Measurements from ENCODE around the gene XYLT2. TPM values are rescaled to one million over a fixed set of nuclear protein-coding genes. Genes with fewer than 3 reads are reported as not detected.

Gene XYLT2
- total and polyA plus RNA-seq, 2 of the 8 experiments (the other 6 are each of a cell fraction or from before 2014, with no cell fraction given) = 28.0 to 29.9 TPM

GRCh38 chr17:50355701-50356341 lies 9.9 kb downstream of the XYLT2 start:
- Histone ChIP-seq H3K36me3 (ENCODE audit: control insufficient read depth in 2 of 4, insufficient read depth in 4 of 4, low read length in 3 of 4) (peaks cover 14 to 54% (median 33%) of the 10 kb centered on the region in 4 experiments), H3K9me3 (ENCODE audit: insufficient read depth in 2 of 2, low read depth in 1 of 2, low read length in 1 of 2) (no peaks in the 10 kb centered on the region), H4K5ac (ENCODE audit: insufficient read length, low read depth, low read length) (no peak overlapping the region), H2BK12ac (ENCODE audit: low read depth, low read length) (no peak overlapping the region), H2BK120ac (replicated peaks; ENCODE audit: low read depth, low read length) (no peak overlapping the region), H3K27ac (ENCODE audit: low read depth, low read length) (no peak overlapping the region), H3K56ac (replicated peaks; ENCODE audit: insufficient read length, low read depth, low read length) (no peak overlapping the region), H3K23ac (ENCODE audit: insufficient read length) (no peak overlapping the region), H3K79me2 (ENCODE audit: control insufficient read depth in 1 of 2, insufficient read depth in 2 of 2, low read length in 2 of 2) (no peaks in the 10 kb centered on the region), H3K18ac (ENCODE audit: extremely low read depth, low read length) (no peak overlapping the region), H3K4ac (replicated peaks; ENCODE audit: insufficient read length, low read depth, low read length) (no peak overlapping the region), H4K20me1 (replicated peaks in 1 of 2; ENCODE audit: control insufficient read depth in 1 of 2, insufficient read depth in 2 of 2, low read length in 2 of 2) (peaks cover 2 to 17% of the 10 kb centered on the region in 2 experiments), H2AK5ac (ENCODE audit: low read depth, low read length) (no peak overlapping the region), H3K4me2 (ENCODE audit: insufficient read depth in 1 of 2, low read depth in 2 of 2, low read length in 2 of 2) (no peak overlapping the region), H2BK15ac (ENCODE audit: low read length) (no peak overlapping the region), H4K91ac (replicated peaks; ENCODE audit: insufficient read length, low read length) (no peak overlapping the region), H2AFZ (ENCODE audit: low read length) (no peak overlapping the region), H3K27me3 (replicated peaks in 1 of 4; ENCODE audit: control insufficient read depth in 3 of 4, extremely low read depth in 1 of 4, insufficient read depth in 3 of 4, low read length in 3 of 4) (no peaks in the 10 kb centered on the region), H3K23me2 (ENCODE audit: low read depth, low read length) (no peaks in the 10 kb centered on the region), H3K79me1 (ENCODE audit: low read depth, low read length) (peaks cover 5% of the 10 kb centered on the region; the same call in 1 of the 2 replicates), H3K4me1 (replicated peaks in 1 of 4; ENCODE audit: control insufficient read depth in 3 of 4, insufficient read depth in 4 of 4, low read length in 3 of 4) (no peaks in the 10 kb centered on the region), H3K4me3 (ENCODE audit: extremely low read depth in 1 of 4, insufficient read depth in 2 of 4, low read depth in 3 of 4, low read length in 4 of 4) (no peak overlapping the region), H3K14ac (ENCODE audit: insufficient read length) (no peak overlapping the region), H2BK20ac (ENCODE audit: low read length) (no peak overlapping the region), H4K8ac (ENCODE audit: extremely low read depth, insufficient read depth, low read length) (no peak overlapping the region), H2BK5ac (ENCODE audit: low read depth, low read length) (no peak overlapping the region), H3K9ac (replicated peaks in 1 of 4; ENCODE audit: extremely low read depth in 1 of 4, low read depth in 3 of 4, low read length in 3 of 4) (no peak overlapping the region)
- ChIA-PET POLR2A (ENCODE audit: partially characterized antibody) (interaction anchor here (0.9 to 12.4 kb wide), 3 partner anchors 7 to 18 kb away, joined by 3 to 135 read pairs (median 5); partner anchors contain the start of genes EME1, MRPL27 and XYLT2), CTCF (ENCODE audit: partially characterized antibody) (interaction anchor here (1.0 to 2.2 kb wide), 3 partner anchors 19 to 263 kb away, joined by 3 to 7 read pairs (median 3); no protein-coding TSS in a partner anchor)
- WGBS, 2 experiments (ENCODE audit: extremely low coverage in 1 of 2, insufficient coverage in 1 of 2, insufficient read length in 1 of 2, insufficient replicate concordance in 2 of 2, low coverage in 1 of 2, low lambda C conversion rate in 2 of 2, missing lambda C conversion rate in 1 of 2) = 91% methylated on average over 18 of the region's 20 CpGs; no CpG with 5 or more reads in 1 of the 2 experiments
- FAIRE-seq (no peak), DNase-seq (ENCODE audit: low read depth in 1 of 2, low spot score in 2 of 2) (no peak)
- TF ChIP-seq KDM4A (IDR thresholded peaks at IDR 0.05; ENCODE audit: low read depth, low read length, severe bottlenecking) = no peak
- no peak for TF ChIP-seq POU5F1 (IDR thresholded peaks at IDR 0.05; ENCODE audit: low read depth, low read length)
- no peak for TF ChIP-seq TEAD4 (IDR thresholded peaks at IDR 0.05; ENCODE audit: low read depth, low read length)
- no peak for TF ChIP-seq BCL11A (IDR thresholded peaks at IDR 0.05; ENCODE audit: low read depth in 2 of 2, low read length in 2 of 2)
- no peak for TF ChIP-seq POLR2A (IDR thresholded peaks at IDR 0.05; ENCODE audit: control extremely low read depth in 1 of 2, low read depth in 2 of 2, low read length in 2 of 2)
- TF ChIP-seq JUND (IDR thresholded peaks at IDR 0.05; ENCODE audit: low read length) = no peak
- TF ChIP-seq ASH2L (IDR thresholded peaks at IDR 0.05; ENCODE audit: low read length) = no peak
- no peak for TF ChIP-seq USF2 (IDR thresholded peaks at IDR 0.05; ENCODE audit: low read length)
- TF ChIP-seq EZH2 (IDR thresholded peaks at IDR 0.05; ENCODE audit: low read depth, low read length, severe bottlenecking) = no peak
- TF ChIP-seq GABPA (IDR thresholded peaks at IDR 0.05; ENCODE audit: borderline replicate concordance, insufficient read depth, low read length) = no peak
- TF ChIP-seq CEBPB (IDR thresholded peaks at IDR 0.05; ENCODE audit: low read depth, low read length) = no peak
- no peak for TF ChIP-seq TAF7 (optimal IDR thresholded peaks at IDR 0.05; ENCODE audit: borderline replicate concordance, low read depth, low read length)
